Mucosa of descending colon (tissue), 3 donors: ENCODE measurements around the gene ZBTB6. TPM values are rescaled to one million over a fixed set of nuclear protein-coding genes. Genes with fewer than 3 reads are reported as not detected.
A peak's percentile ranks its signal among the peaks of the same experiment; 100 is the strongest.

Experiments used
- ATAC-seq: fragments of 200-7000 bp; cut with Tn5 transposase; one replicate; pipeline ENCODE4 v1.9.1; 2020; ENCODE audit warnings: mild to moderate bottlenecking, moderate library complexity
- DNase-seq, 3 donors: peaks; one replicate each; pipeline ENCODE4 v3.0.0-alpha.2; 2020
- H3K36me3 ChIP-seq: fragments of 200-600 bp; one replicate; pipeline ENCODE4 v1.8.0; 2021; ENCODE audit warnings: low read depth, mild to moderate bottlenecking
- H3K4me1 ChIP-seq: fragments of 200-600 bp; one replicate; pipeline ENCODE4 v1.8.0; 2021; ENCODE audit warnings: low read depth, mild to moderate bottlenecking
- H3K4me3 ChIP-seq: fragments of 200-600 bp; one replicate; pipeline ENCODE4 v1.8.0; 2021; ENCODE audit warnings: mild to moderate bottlenecking
- H3K9me3 ChIP-seq: fragments of 200-600 bp; one replicate; pipeline ENCODE4 v1.8.0; 2021; ENCODE audit warnings: mild to moderate bottlenecking
- CTCF ChIP-seq: fragments of 200-600 bp; IDR thresholded peaks from one replicate; pipeline ENCODE4 v1.8.0; 2022; ENCODE audit warnings: antibody characterized with exemption, mild to moderate bottlenecking
- intact Hi-C, 2 donors: fragments of 100-400 bp; cut with DNase I in 1 of 2; cut with micrococcal nuclease in 1 of 2; formaldehyde crosslinking; loops; one replicate each; pipeline versions ENCODE4 v1.11.0 to v1.11.1; 2022; cut with DNase I, micrococcal nuclease
- total RNA-seq, 3 donors: library from RNA; stranded (reverse); fragmentation: NEBNext Ultra II Directional in 2 of 3; extraction: Animal tissue kit (Norgen Biotek cat#: 25700) in 2 of 3; gene quantifications; one replicate each; pipeline versions ENCODE4 v1.2.1 to v1.2.4, GENCODE V29; 2021 to 2023
- donor health status: DM: no; HTN: no; CAD: no; lungs with moderate emphysema.
- donor health status: DM: no; HTN: no; CAD: no.
- donor health status: DM: no; HTN: yes; CAD: no.

The ZBTB6 gene
- total RNA-seq, 3 donors from 2014 or later = 6.5 to 8.0 (median 7.9) TPM

GRCh38 chr9:122941582-122942234 lies 28.6 kb upstream of the ZBTB6 start:
- ATAC-seq (peak; percentile 26), DNase-seq (peak in 1 of 3 donors; percentile 37)
- intact Hi-C loops = no loop called here
- Histone ChIP-seq H3K4me3 (peak overlapping the region; percentile 56), H3K4me1 (peaks cover 31% of the 10 kb centered on the region), H3K36me3 (no peaks in the 10 kb centered on the region), H3K9me3 (no peaks in the 10 kb centered on the region)
- no peak for TF ChIP-seq CTCF

GRCh38 chr9:122940749-122941581 lies 27.8 kb upstream of the ZBTB6 start, which contains the start of gene RABGAP1:
RABGAP1 (plus strand) TSS chr9:122941020; CDS start chr9:122957060, 16,040 bp downstream.
- Histone ChIP-seq H3K4me3 (peak within 1 kb of the TSS; percentile 56), H3K4me1 (peaks cover 25% of the 10 kb centered on the region), H3K36me3 (no peaks in the 10 kb centered on the region), H3K9me3 (no peaks in the 10 kb centered on the region)
- ATAC-seq (peak; percentile 97), DNase-seq (peak; percentile 99 to 100 (median 99))
- no peak for TF ChIP-seq CTCF
- intact Hi-C loops = no loop called here

DNA sequence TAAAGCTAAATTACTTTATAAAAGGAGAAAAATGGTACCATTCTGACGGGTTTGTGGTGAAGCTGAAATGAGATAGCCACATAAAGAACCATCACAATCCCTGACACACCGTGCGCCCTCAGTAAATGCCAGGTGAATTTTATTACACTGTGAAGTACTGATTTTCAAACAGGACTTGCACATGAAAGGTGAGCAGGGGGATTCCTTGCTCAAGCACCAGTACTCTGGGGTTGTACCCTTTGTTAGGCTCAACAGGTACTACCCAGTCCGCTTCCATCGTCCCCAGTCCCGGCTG lies 27.3 kb upstream of the ZBTB6 start:
- intact Hi-C loops = no loop called here
- peak overlapping the region; percentile 56 for H3K4me3 ChIP-seq
- TF ChIP-seq CTCF = no peak
- H3K4me1 ChIP-seq = peaks cover 24% of the 10 kb centered on the region
- ATAC-seq (no peak), DNase-seq (no peak)
- H3K36me3 ChIP-seq = no peaks in the 10 kb centered on the region
- no peaks in the 10 kb centered on the region for H3K9me3 ChIP-seq

DNA sequence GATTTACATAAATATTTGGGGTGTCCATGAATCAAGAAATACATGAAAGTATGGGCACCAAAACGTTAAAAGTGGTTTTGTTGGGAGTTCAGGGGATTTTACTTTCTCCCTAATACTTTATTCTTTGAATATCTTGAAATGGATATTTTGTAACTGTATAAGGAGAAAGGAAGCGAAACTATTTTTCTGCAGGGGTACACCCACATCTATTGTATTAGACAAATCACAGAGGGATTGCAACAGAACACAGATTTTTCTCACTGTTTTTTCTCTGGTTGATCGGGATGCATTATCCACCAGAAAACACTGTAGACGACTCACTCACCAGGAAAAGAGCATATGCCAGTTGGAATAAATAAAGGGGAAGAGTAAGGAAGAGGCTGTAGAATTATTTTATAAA lies 26.5 kb upstream of the ZBTB6 start:
- no peak for DNase-seq
- no peak for TF ChIP-seq CTCF
- Histone ChIP-seq H3K4me1 (peaks cover 20% of the 10 kb centered on the region), H3K4me3 (no peak overlapping the region), H3K9me3 (no peaks in the 10 kb centered on the region), H3K36me3 (no peaks in the 10 kb centered on the region)
- no peak for ATAC-seq
- intact Hi-C loops = no loop called here

DNA sequence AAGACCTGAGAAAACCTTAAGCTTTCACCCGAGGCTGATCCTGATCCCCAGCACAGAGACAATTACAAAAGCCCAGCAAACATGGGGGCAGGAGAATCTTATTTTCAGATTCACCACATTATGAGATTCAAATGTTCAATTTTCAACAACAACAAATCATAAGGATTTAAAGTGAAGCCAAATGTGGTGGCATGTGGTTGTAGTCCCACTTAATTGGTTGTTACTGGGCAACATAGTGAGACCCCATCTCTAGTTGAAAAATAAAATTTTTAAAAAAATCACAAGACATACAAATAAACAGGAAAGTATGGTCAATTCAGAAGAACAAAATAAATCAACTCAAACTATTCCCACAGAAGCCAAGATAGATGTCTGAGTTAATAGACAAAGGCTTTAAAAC lies 23.8 kb upstream of the ZBTB6 start:
- Histone ChIP-seq H3K36me3 (no peaks in the 10 kb centered on the region), H3K4me3 (no peak overlapping the region), H3K9me3 (no peaks in the 10 kb centered on the region), H3K4me1 (peaks cover 19% of the 10 kb centered on the region)
- DNase-seq (no peak), ATAC-seq (no peak)
- no peak for TF ChIP-seq CTCF
- intact Hi-C loops = no loop called here
